HepG2 (cell line): Measurements from ENCODE around the gene IL6ST. TPM values are rescaled to one million over a fixed set of nuclear protein-coding genes. Genes with fewer than 3 reads are reported as not detected.

ENCODE experiments used
- GPBP1L1 ChIP-seq: sonication (generic); formaldehyde crosslinking; IDR thresholded peaks from 2 replicates; pipeline ENCODE4 v1.5.0; 2020; ENCODE audit warnings: mild to moderate bottlenecking, missing genetic modification reagents
- HIVEP1 ChIP-seq: sonication (generic); formaldehyde crosslinking; IDR thresholded peaks from 2 replicates; pipeline ENCODE4 v1.4.0; 2020; ENCODE audit warnings: mild to moderate bottlenecking, missing genetic modification reagents
- HOXA3 ChIP-seq: sonication (generic); formaldehyde crosslinking; IDR thresholded peaks from 2 replicates; pipeline ENCODE4 v1.5.0; 2020; ENCODE audit warnings: missing genetic modification reagents
- RCOR2 ChIP-seq: IDR thresholded peaks from 2 replicates; pipeline ENCODE4 v1.6.1; 2016; ENCODE audit warnings: missing biosample characterization, missing genetic modification reagents
- RFX5 ChIP-seq: IDR thresholded peaks from 2 replicates; pipeline ENCODE4 v1.6.1; 2011; ENCODE audit warnings: low read depth, low read length, improper control_type of control experiment
- SKI ChIP-seq: fragments of 450-650 bp; IDR thresholded peaks from one replicate; pipeline ENCODE4 v1.6.1; 2018; ENCODE audit warnings: mild to moderate bottlenecking; ENCODE audit not compliant: partially characterized antibody
- SMC3 ChIP-seq: IDR thresholded peaks from 2 replicates; pipeline ENCODE4 v1.6.1; 2011; ENCODE audit warnings: low read length, improper control_type of control experiment
- ZNF275 ChIP-seq: sonication (generic); formaldehyde crosslinking; IDR thresholded peaks from 2 replicates; pipeline ENCODE4 v1.8.0; 2022; ENCODE audit warnings: missing genetic modification reagents, mild to moderate bottlenecking, inconsistent platforms, borderline replicate concordance
- ZNF333 ChIP-seq: sonication (generic); formaldehyde crosslinking; IDR thresholded peaks from 2 replicates; pipeline ENCODE4 v1.4.0; 2020; ENCODE audit warnings: mild to moderate bottlenecking, missing genetic modification reagents, borderline replicate concordance
- ZNF337 ChIP-seq: sonication (generic); formaldehyde crosslinking; IDR thresholded peaks from 2 replicates; pipeline ENCODE4 v1.5.1; 2020; ENCODE audit warnings: missing genetic modification reagents, low read depth, mild to moderate bottlenecking, borderline replicate concordance
- ZNF33A ChIP-seq: sonication (generic); formaldehyde crosslinking; IDR thresholded peaks from 2 replicates; pipeline ENCODE4 v1.5.1; 2020; ENCODE audit warnings: missing genetic modification reagents, mild to moderate bottlenecking, moderate library complexity, borderline replicate concordance
- ZNF432 ChIP-seq: sonication (generic); formaldehyde crosslinking; IDR thresholded peaks from 2 replicates; pipeline ENCODE4 v1.5.0; 2020; ENCODE audit warnings: missing genetic modification reagents, mild to moderate bottlenecking, borderline replicate concordance
- ZNF512 ChIP-seq: sonication (generic); formaldehyde crosslinking; IDR thresholded peaks from 2 replicates; pipeline ENCODE4 v1.4.0; 2020; ENCODE audit warnings: mild to moderate bottlenecking, missing genetic modification reagents
- polyA plus RNA-seq, 8 experiments: library from polyadenylated mRNA; depleted of rRNA in 3 of 8; stranded (reverse) in 7 of 8; unstranded in 1 of 8; fragments of >200 nt; fragmentation: Illumina TruSeq in 4 of 8; extraction: Trizol in 4 of 8; gene quantifications; 2 replicates each; pipeline versions ENCODE4 v1.2.1 to v1.2.3, GENCODE V29; 2011 to 2016; ENCODE audit warnings: low read depth in 4 of 8, missing spikeins in 1 of 8, mixed read lengths in 1 of 8; ENCODE audit not compliant: insufficient read depth in 1 of 8
- total RNA-seq, 5 experiments: library from RNA; depleted of rRNA; stranded (reverse); fragments of >200 nt; fragmentation: Illumina TruSeq; extraction: Trizol; gene quantifications; 2 replicates each; pipeline ENCODE4 v1.2.3, GENCODE V29; 2016; ENCODE audit warnings: low read depth in 1 of 5
- TF ChIP-seq, protein P1 (sequence below): sonication (generic); formaldehyde crosslinking; IDR thresholded peaks from 2 replicates; pipeline ENCODE4 v1.4.0; 2020; ENCODE audit warnings: missing genetic modification reagents
- TF ChIP-seq, protein P2 (sequence below): sonication (generic); formaldehyde crosslinking; IDR thresholded peaks from 2 replicates; pipeline ENCODE4 v1.9.0; 2021; ENCODE audit warnings: missing genetic modification reagents, borderline replicate concordance

IL6ST gene
- total and polyA plus RNA-seq, 2 of the 13 experiments (the other 11 are each of a cell fraction or from before 2014, with no cell fraction given), result 66.6 to 166 TPM

DNA sequence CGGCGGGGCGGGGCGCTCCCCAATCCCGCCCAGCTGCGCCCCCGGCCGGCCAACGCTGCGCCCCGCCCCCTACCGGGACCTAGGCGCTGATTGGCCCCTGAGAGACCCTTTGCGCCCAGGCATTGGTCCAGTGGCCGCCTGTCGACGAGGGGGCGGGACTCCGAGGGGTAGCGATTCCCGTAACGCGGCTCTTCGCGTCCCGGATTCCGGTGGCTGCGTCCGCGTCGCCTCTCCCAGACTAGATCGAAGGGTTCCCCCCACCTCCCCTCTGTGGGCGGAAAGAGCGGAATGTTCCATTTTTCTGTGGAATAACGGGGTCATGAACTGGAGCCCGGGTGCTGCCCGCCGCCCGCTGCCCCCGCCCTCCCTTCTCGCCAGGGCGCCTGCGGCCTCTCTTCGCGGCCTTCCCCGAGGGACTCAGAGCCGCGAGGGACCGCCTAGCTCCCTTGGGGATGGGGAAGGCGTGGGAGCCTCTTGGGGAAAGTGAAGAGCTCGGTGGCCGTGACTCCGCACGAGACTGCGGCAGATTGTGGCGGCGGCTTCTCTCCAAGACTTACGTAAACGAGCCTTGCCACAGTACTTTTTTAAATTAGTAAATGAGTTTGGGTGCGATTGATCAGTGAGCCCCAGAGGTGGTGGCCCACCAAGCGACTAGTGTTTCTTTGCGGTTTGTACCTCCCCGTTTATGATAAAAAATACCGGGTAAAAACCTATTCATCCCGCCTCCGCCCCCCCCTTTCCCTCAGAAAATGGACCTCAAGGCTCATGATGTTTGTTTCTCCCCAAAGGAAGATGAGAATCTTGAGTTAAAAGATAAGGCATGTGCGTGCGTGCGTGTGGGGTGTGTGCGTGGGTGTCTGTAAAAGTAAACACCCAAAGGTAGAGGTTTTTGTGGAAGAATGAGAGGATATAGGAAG lies 493 bp upstream of the IL6ST start (continued):
- TF ChIP-seq ZNF512 (no peak), RCOR2 (CRISPR knock-in tag) (0 out of 2 replicates have a peak, but pooled peaks have one; percentile 25), ZNF275 (CRISPR knock-in tag) (no peak), ZNF333 (peak; percentile 82), HIVEP1 (CRISPR knock-in tag) (peak; percentile 95), GPBP1L1 (CRISPR knock-in tag) (no peak), HOXA3 (CRISPR knock-in tag) (peak; percentile 45; the same call in 1 of the 2 replicates), SMC3 (no peak), ZNF337 (CRISPR knock-in tag) (no peak), ZNF432 (no peak), SKI (peak; percentile 86), RFX5 (peak; percentile 26; the same call in 1 of the 2 replicates), ZNF33A (CRISPR knock-in tag) (no peak)
- TF ChIP-seq, protein P1, sequence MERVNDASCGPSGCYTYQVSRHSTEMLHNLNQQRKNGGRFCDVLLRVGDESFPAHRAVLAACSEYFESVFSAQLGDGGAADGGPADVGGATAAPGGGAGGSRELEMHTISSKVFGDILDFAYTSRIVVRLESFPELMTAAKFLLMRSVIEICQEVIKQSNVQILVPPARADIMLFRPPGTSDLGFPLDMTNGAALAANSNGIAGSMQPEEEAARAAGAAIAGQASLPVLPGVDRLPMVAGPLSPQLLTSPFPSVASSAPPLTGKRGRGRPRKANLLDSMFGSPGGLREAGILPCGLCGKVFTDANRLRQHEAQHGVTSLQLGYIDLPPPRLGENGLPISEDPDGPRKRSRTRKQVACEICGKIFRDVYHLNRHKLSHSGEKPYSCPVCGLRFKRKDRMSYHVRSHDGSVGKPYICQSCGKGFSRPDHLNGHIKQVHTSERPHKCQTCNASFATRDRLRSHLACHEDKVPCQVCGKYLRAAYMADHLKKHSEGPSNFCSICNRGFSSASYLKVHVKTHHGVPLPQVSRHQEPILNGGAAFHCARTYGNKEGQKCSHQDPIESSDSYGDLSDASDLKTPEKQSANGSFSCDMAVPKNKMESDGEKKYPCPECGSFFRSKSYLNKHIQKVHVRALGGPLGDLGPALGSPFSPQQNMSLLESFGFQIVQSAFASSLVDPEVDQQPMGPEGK (CRISPR knock-in tag), result peak; percentile 95
- TF ChIP-seq, protein P2, sequence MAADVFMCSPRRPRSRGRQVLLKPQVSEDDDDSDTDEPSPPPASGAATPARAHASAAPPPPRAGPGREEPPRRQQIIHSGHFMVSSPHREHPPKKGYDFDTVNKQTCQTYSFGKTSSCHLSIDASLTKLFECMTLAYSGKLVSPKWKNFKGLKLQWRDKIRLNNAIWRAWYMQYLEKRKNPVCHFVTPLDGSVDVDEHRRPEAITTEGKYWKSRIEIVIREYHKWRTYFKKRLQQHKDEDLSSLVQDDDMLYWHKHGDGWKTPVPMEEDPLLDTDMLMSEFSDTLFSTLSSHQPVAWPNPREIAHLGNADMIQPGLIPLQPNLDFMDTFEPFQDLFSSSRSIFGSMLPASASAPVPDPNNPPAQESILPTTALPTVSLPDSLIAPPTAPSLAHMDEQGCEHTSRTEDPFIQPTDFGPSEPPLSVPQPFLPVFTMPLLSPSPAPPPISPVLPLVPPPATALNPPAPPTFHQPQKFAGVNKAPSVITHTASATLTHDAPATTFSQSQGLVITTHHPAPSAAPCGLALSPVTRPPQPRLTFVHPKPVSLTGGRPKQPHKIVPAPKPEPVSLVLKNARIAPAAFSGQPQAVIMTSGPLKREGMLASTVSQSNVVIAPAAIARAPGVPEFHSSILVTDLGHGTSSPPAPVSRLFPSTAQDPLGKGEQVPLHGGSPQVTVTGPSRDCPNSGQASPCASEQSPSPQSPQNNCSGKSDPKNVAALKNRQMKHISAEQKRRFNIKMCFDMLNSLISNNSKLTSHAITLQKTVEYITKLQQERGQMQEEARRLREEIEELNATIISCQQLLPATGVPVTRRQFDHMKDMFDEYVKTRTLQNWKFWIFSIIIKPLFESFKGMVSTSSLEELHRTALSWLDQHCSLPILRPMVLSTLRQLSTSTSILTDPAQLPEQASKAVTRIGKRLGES, result no peak
